ENCODE results near the gene SLC7A14. TPM values are rescaled to one million over a fixed set of nuclear protein-coding genes. Genes with fewer than 3 reads are reported as not detected.

Gene SLC7A14
- total and polyA plus RNA-seq, 10 of the 15 experiments (the other 5 are each of a cell fraction or from before 2014, with no cell fraction given) = not detected

DNA sequence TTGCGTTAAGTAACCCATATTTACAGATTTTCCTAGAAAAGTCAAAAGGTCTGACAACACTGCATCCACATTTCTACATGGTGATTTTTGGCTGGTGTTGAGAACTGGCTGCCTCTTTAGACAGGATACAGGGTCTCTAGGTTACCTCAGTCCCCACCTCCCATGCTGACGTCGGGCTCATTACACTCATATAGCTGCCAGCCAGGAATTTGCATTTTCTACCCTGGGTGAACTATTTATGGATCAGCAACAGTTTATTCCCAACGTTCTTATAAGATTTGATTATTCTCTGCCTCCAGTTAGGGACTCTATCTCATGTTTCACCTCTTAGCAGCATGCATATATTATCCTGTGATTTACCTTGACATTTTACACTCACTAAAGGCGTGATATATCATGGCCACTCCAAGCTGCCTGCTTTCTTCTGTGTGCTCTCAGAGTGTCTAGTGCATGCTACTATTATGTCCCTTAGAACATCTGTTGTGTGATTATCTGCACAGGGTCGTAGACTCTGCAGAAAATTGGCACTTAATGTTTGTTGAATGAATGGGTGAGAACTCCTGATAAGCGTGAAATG lies 118.2 kb downstream of the SLC7A14 start:
- 18% methylated on average over 7 of the region's 7 CpGs for WGBS (ENCODE audit: insufficient coverage, insufficient replicate concordance, low lambda C conversion rate, missing lambda C conversion rate)
- no TSS peak for BruUV-seq (replicated peaks)
- no peak for TF ChIP-seq RFX5 (IDR thresholded peaks at IDR 0.05; ENCODE audit: low read depth, low read length)
- no peak for TF ChIP-seq FOS (IDR thresholded peaks at IDR 0.05; ENCODE audit: borderline replicate concordance, extremely low read depth, insufficient read length)
- no peak for TF ChIP-seq RAD21 (IDR thresholded peaks at IDR 0.05; ENCODE audit: insufficient read depth, low read depth, low read length)
- no peak for TF ChIP-seq STAT1 (conservative IDR thresholded peaks at IDR 0.05)
- TF ChIP-seq SMAD1 (IDR thresholded peaks at IDR 0.05; ENCODE audit: low read depth, partially characterized antibody) = no peak
- no peak for TF ChIP-seq RUNX3 (IDR thresholded peaks at IDR 0.05; ENCODE audit: low read length)
- no peak for TF ChIP-seq EP300 (IDR thresholded peaks at IDR 0.05; ENCODE audit: borderline replicate concordance in 1 of 2, control insufficient read depth in 1 of 2, low read depth in 2 of 2, low read length in 2 of 2)
- no peak for TF ChIP-seq TBL1XR1 (IDR thresholded peaks at IDR 0.05; ENCODE audit: low read depth, low read length)
- no peak for TF ChIP-seq CBX5 (IDR thresholded peaks at IDR 0.05; ENCODE audit: low read depth)
- no peak for TF ChIP-seq NBN (IDR thresholded peaks at IDR 0.05)
- TF ChIP-seq IKZF2 (IDR thresholded peaks at IDR 0.05) = no peak
- TF ChIP-seq ZNF207 (IDR thresholded peaks at IDR 0.05; ENCODE audit: borderline replicate concordance) = no peak
- no peak for TF ChIP-seq POLR2AphosphoS5 (IDR thresholded peaks at IDR 0.05; ENCODE audit: low read length)
- no peak for TF ChIP-seq IRF4 (IDR thresholded peaks at IDR 0.05; ENCODE audit: low read depth, low read length)
- TF ChIP-seq MXI1 (IDR thresholded peaks at IDR 0.05; ENCODE audit: low read depth, low read length) = no peak
- no peak for TF ChIP-seq PAX5 (IDR thresholded peaks at IDR 0.05; ENCODE audit: borderline replicate concordance, low read depth, low read length)
- no peak for TF ChIP-seq KDM1A (IDR thresholded peaks at IDR 0.05; ENCODE audit: borderline replicate concordance)
- no peak for TF ChIP-seq HCFC1 (IDR thresholded peaks at IDR 0.05; ENCODE audit: low read length)
- no peak overlapping the region for H3K9ac ChIP-seq (ENCODE audit: control insufficient read depth, insufficient read depth, low read length)
- no peak overlapping the region for H3K4me2 ChIP-seq (ENCODE audit: control insufficient read depth, insufficient read depth)
- intact Hi-C loops (cut with micrococcal nuclease; ENCODE audit: unreplicated experiment) = no loop called here
- ChIA-PET CTCF (no interaction called here), POLR2A (no interaction called here), RAD21 (ENCODE audit: unreplicated experiment) (no interaction called here), SMC1A (ENCODE audit: uncharacterized antibody, unreplicated experiment) (no interaction called here)
- H3K27ac ChIP-seq (ENCODE audit: control insufficient read depth, insufficient read depth) = no peak overlapping the region
- H2AFZ ChIP-seq (ENCODE audit: control insufficient read depth, low read depth, low read length) = no peak overlapping the region
- H3K79me2 ChIP-seq (ENCODE audit: control insufficient read depth, insufficient read depth, low read length) = no peaks in the 10 kb centered on the region
- no peaks in the 10 kb centered on the region for H3K36me3 ChIP-seq (ENCODE audit: control insufficient read depth in 2 of 2, insufficient read depth in 2 of 2, low read length in 1 of 2)
- H4K20me1 ChIP-seq (ENCODE audit: control insufficient read depth, insufficient read depth) = no peaks in the 10 kb centered on the region
- H3K4me3 ChIP-seq = no peak overlapping the region
- no peaks in the 10 kb centered on the region for H3K4me1 ChIP-seq (ENCODE audit: control insufficient read depth, insufficient read depth, low read length)
- no peaks in the 10 kb centered on the region for H3K9me3 ChIP-seq (replicated peaks; ENCODE audit: control insufficient read depth, insufficient read depth, low read length)
- no peaks in the 10 kb centered on the region for H3K27me3 ChIP-seq (replicated peaks in 1 of 2; ENCODE audit: control insufficient read depth in 2 of 2, insufficient read depth in 2 of 2, low read length in 1 of 2)
- ATAC-seq = no peak
- no peak for FAIRE-seq
- in situ Hi-C loops (cut with MboI) = no loop called here
- DNase-seq (ENCODE audit: low read depth, low spot score) = no peak
